B cell (primary cell): ENCODE measurements around the gene CER1. TPM values are rescaled to one million over a fixed set of nuclear protein-coding genes. Genes with fewer than 3 reads are reported as not detected.
"Not testable (repeated sequence)": the region's sequence is repeated elsewhere in the genome, so short reads cannot be mapped to it uniquely, and the experiment has no call there.

Experiments used
- ATAC-seq: fragments of 200-7000 bp; cut with Tn5 transposase; one replicate; pipeline ENCODE4 v1.10.0; 2021; ENCODE audit warnings: low read depth, mild to moderate bottlenecking, moderate number of reproducible peaks, moderate library complexity
- CTCF ChIA-PET: fragments of 350-600 bp; sonication (Branson Sonifier 250); formaldehyde crosslinking; loops from one replicate; lab custom pipeline; 2021; ENCODE audit warnings: antibody characterized with exemption, inconsistent platforms; lab: Charles Lee
- POLR2A ChIA-PET: fragments of 350-600 bp; sonication (Branson Sonifier 250); formaldehyde crosslinking; loops from one replicate; lab custom pipeline; 2021; ENCODE audit warnings: antibody characterized with exemption; lab: Charles Lee
- DNase-seq: peaks from one replicate; pipeline ENCODE4 v3.0.0; 2013
- H2AFZ ChIP-seq: 2 replicates; pipeline ENCODE4 v1.6.1; 2012; ENCODE audit warnings: mild to moderate bottlenecking, low read depth, low read length; ENCODE audit not compliant: insufficient read depth, poor library complexity, severe bottlenecking
- H3K27ac ChIP-seq, 2 donors: 1 replicate in 1 of 2; 2 replicates in 1 of 2; pipeline ENCODE4 v1.5.1; 2012 to 2013; ENCODE audit warnings: low read length in 2 of 2, mild to moderate bottlenecking in 2 of 2, moderate library complexity in 1 of 2
- H3K27me3 ChIP-seq, 4 experiments: fragments of 200-600 bp in 1 of 4; sonication (generic) in 1 of 4; replicated peaks in 1 of 4; 1 replicate in 2 of 4; 2 replicates in 2 of 4; pipeline versions ENCODE4 v1.6.1 to v1.7.0; 2013 to 2016; ENCODE audit warnings: low read length in 3 of 4, mild to moderate bottlenecking in 2 of 4, mixed read lengths in 1 of 4, moderate library complexity in 1 of 4; ENCODE audit not compliant: insufficient read depth in 4 of 4, control insufficient read depth in 3 of 4; ENCODE audit errors: control extremely low read depth in 1 of 4
- H3K36me3 ChIP-seq, 2 experiments: replicated peaks in 1 of 2; 1 replicate in 1 of 2; 2 replicates in 1 of 2; pipeline versions ENCODE4 v1.6.1 to v1.7.1; 2013; ENCODE audit warnings: low read length in 1 of 2; ENCODE audit not compliant: insufficient read depth in 2 of 2, control insufficient read depth in 1 of 2; ENCODE audit errors: control extremely low read depth in 1 of 2, extremely low read depth in 1 of 2
- H3K4me1 ChIP-seq, 2 donors: fragments of 200-600 bp in 1 of 2; sonication (generic) in 1 of 2; 1 replicate in 1 of 2; 2 replicates in 1 of 2; pipeline versions ENCODE4 v1.5.1 to v1.6.1; 2013 to 2017; ENCODE audit warnings: low read length in 2 of 2; ENCODE audit not compliant: control insufficient read depth in 2 of 2, insufficient read depth in 2 of 2
- H3K4me2 ChIP-seq: replicated peaks from 2 replicates; pipeline ENCODE3; 2012; ENCODE audit warnings: mild to moderate bottlenecking, low read depth, low read length; ENCODE audit not compliant: poor library complexity, severe bottlenecking
- H3K4me3 ChIP-seq, 5 experiments: fragments of 200-600 bp in 1 of 5; sonication (generic) in 1 of 5; 1 replicate in 3 of 5; 2 replicates in 2 of 5; pipeline versions ENCODE4 v1.5.1 to v1.7.0; 2011 to 2016; ENCODE audit warnings: low read length in 4 of 5, mild to moderate bottlenecking in 4 of 5, low read depth in 2 of 5, control low read depth in 1 of 5, moderate library complexity in 1 of 5; ENCODE audit not compliant: insufficient read depth in 1 of 5; ENCODE audit errors: control extremely low read depth in 1 of 5, extremely low read depth in 1 of 5
- H3K79me2 ChIP-seq: fragments of 200-600 bp; sonication (generic); one replicate; pipeline ENCODE4 v1.6.0; 2016; ENCODE audit warnings: low read length; ENCODE audit not compliant: control insufficient read depth, insufficient read depth
- H3K9ac ChIP-seq: fragments of 200-600 bp; sonication (generic); 2 replicates; pipeline ENCODE4 v1.6.1; 2017; ENCODE audit warnings: mild to moderate bottlenecking, low read length, moderate library complexity
- H3K9me3 ChIP-seq, 3 donors: one replicate each; pipeline versions ENCODE4 v1.6.1 to v1.7.1; 2013; ENCODE audit warnings: low read length in 2 of 3; ENCODE audit not compliant: control insufficient read depth in 2 of 3, insufficient read depth in 1 of 3; ENCODE audit errors: control extremely low read depth in 1 of 3
- H4K20me1 ChIP-seq: 2 replicates; pipeline ENCODE4 v1.6.0; 2012; ENCODE audit warnings: mild to moderate bottlenecking, low read length; ENCODE audit not compliant: insufficient read depth, control insufficient read depth, poor library complexity, severe bottlenecking
- H3K27ac Mint-ChIP-seq: one replicate; pipeline ENCODE4 v1.8.0; 2021; ENCODE audit warnings: mixed read lengths
- H3K27me3 Mint-ChIP-seq: one replicate; pipeline ENCODE4 v1.8.0; 2021; ENCODE audit warnings: mixed read lengths
- H3K4me1 Mint-ChIP-seq: one replicate; pipeline ENCODE4 v1.8.0; 2021; ENCODE audit warnings: mixed read lengths
- H3K4me3 Mint-ChIP-seq: one replicate; pipeline ENCODE4 v1.8.0; 2021; ENCODE audit warnings: mixed read lengths
- H3K9me3 Mint-ChIP-seq: one replicate; pipeline ENCODE4 v1.8.0; 2022; ENCODE audit warnings: mixed read lengths; ENCODE audit not compliant: insufficient read depth
- CTCF ChIP-seq: fragments of 200-600 bp; IDR thresholded peaks from one replicate; pipeline ENCODE4 v1.8.0; 2022; ENCODE audit warnings: antibody characterized with exemption, mild to moderate bottlenecking
- EZH2 ChIP-seq: IDR thresholded peaks from 2 replicates; pipeline ENCODE4 v1.6.1; 2012; ENCODE audit warnings: borderline replicate concordance, low read depth, mild to moderate bottlenecking, moderate library complexity, low read length; ENCODE audit not compliant: insufficient read depth, poor library complexity, severe bottlenecking
- WGBS: methylation state at CpG from one replicate; pipeline ENCODE4 v1.1.5; 2013; ENCODE audit warnings: missing lambda C conversion rate; ENCODE audit not compliant: insufficient coverage; 5-methylcytosine and 5-hydroxymethylcytosine counted together
- intact Hi-C: fragments of 100-400 bp; cut with micrococcal nuclease; formaldehyde crosslinking; loops from one replicate; pipeline ENCODE4 v1.10.0; 2022
- polyA plus RNA-seq: library from polyadenylated mRNA; depleted of rRNA; stranded (reverse); fragments of >200 nt; gene quantifications from 2 replicates; pipeline ENCODE4 v1.2.3, GENCODE V29; 2012
- total RNA-seq, 2 donors: library from RNA; stranded (reverse); fragments of 120-200 nt in 1 of 2; gene quantifications; 1 replicate in 1 of 2; 2 replicates in 1 of 2; pipeline versions ENCODE4 v1.2.3 to v1.2.4, GENCODE V29; 2013 to 2022

Gene CER1
- total and polyA plus RNA-seq, 2 donors (not counting 1 experiment from before 2014, with no cell fraction given) = not detected

- no peak overlapping the region for H3K4me3 Mint-ChIP-seq
- ChIA-PET CTCF (no interaction called here), POLR2A (no interaction called here)
- no peak overlapping the region for H3K9ac ChIP-seq
- H3K9me3 ChIP-seq = no peaks in the 10 kb centered on the region
- H3K27me3 Mint-ChIP-seq = no peaks in the 10 kb centered on the region
- H3K79me2 ChIP-seq = peaks cover 61% of the 10 kb centered on the region
- intact Hi-C loops = no loop called here
- H3K27ac Mint-ChIP-seq = no peak overlapping the region
- peaks cover 42% of the 10 kb centered on the region in 2 donors for H3K4me1 ChIP-seq
- H3K4me2 ChIP-seq = no peak overlapping the region
- H3K27ac ChIP-seq = peak overlapping the region in 1 of 2 donors; percentile 89
- peaks cover 6% of the 10 kb centered on the region for H4K20me1 ChIP-seq
- no peak for TF ChIP-seq EZH2
- no peak for TF ChIP-seq CTCF
- H3K9me3 Mint-ChIP-seq = no peaks in the 10 kb centered on the region
- no peak overlapping the region for H3K4me3 ChIP-seq
- H2AFZ ChIP-seq = no peak overlapping the region
- peaks cover 3 to 31% of the 10 kb centered on the region in 2 experiments for H3K36me3 ChIP-seq
- H3K4me1 Mint-ChIP-seq = peaks cover 68% of the 10 kb centered on the region
- DNase-seq (no peak), ATAC-seq (no peak)
- H3K27me3 ChIP-seq = no peaks in the 10 kb centered on the region
These were observed 36.4 kb downstream of the CER1 start for GRCh38 chr9:14686168-14686567.

DNA sequence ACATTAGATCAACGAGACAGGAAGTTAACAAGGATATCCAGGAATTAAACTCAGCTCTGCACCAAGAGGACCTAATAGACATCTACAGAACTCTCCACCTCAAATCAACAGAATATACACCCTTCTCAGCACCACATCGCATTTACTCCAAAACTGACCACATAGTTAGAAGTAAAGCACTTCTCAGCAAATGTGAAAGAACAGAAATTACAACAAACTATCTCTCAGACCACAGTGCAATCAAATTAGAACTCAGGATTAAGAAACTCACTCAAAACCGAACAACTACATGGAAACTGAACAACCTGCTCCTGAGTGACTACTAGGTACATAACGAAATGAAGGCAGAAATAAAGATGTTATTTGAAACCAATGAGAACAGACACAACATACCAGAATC is 39.9 kb downstream of the CER1 start:
- Histone ChIP-seq H4K20me1 (peaks cover 12% of the 10 kb centered on the region), H3K36me3 (peaks cover 3 to 26% of the 10 kb centered on the region in 2 experiments), H3K4me1 (peaks cover 7 to 14% of the 10 kb centered on the region in 2 donors), H3K79me2 (peaks cover 46% of the 10 kb centered on the region)
- DNase-seq, H3K4me3 ChIP-seq, H3K27me3 ChIP-seq, H3K9ac ChIP-seq, H3K9me3 Mint-ChIP-seq, H3K27ac ChIP-seq, H3K9me3 ChIP-seq, POLR2A ChIA-PET, ATAC-seq, H3K27ac Mint-ChIP-seq, CTCF ChIA-PET, H3K4me2 ChIP-seq, H2AFZ ChIP-seq, intact Hi-C loops, H3K27me3 Mint-ChIP-seq, H3K4me3 Mint-ChIP-seq: not testable (repeated sequence)
- WGBS = 79% methylated on average over 2 of the region's 4 CpGs
- peaks cover 51% of the 10 kb centered on the region for H3K4me1 Mint-ChIP-seq
